Activated CD4-positive, alpha-beta T cell treated with anti-CD3 and anti-CD28 coated beads, Interleukin-2, Interleukin-4, amounts not matched to agents 100 ng/mL and 50 ng/mL, durations not matched to agents 16 hours and 8 hours (primary cell): Measurements from ENCODE around the gene ASB10.

ENCODE experiments used
- DNase-seq: peaks from one replicate; pipeline ENCODE4 v3.0.0-alpha.2; 2020; ENCODE audit warnings: low spot score

The ASB10 gene

GRCh38 chr7:151166629-151167196, 20.3 kb downstream of the ASB10 start:
- DNase-seq: no peak

GRCh38 chr7:151161757-151162156, 25.3 kb downstream of the ASB10 start:
- no peak for DNase-seq

- DNase-seq: no peak
Observed at GRCh38 chr7:151157645-151158329, 29.3 kb downstream of the ASB10 start.

- no peak for DNase-seq
Observed at GRCh38 chr7:151152643-151153513, 34.2 kb downstream of the ASB10 start.

GRCh38 chr7:151150388-151150787, 36.7 kb downstream of the ASB10 start:
- DNase-seq: no peak

- DNase-seq: no peak
Observed at GRCh38 chr7:151148319-151149259, 38.5 kb downstream of the ASB10 start.

- DNase-seq: no peak
Observed at GRCh38 chr7:151146761-151147160, 40.3 kb downstream of the ASB10 start.

GRCh38 chr7:151144387-151144786, 42.7 kb downstream of the ASB10 start:
- DNase-seq: no peak

GRCh38 chr7:151143261-151144015, 43.6 kb downstream of the ASB10 start:
- no peak for DNase-seq

GRCh38 chr7:151142686-151143040, 44.4 kb downstream of the ASB10 start:
- DNase-seq: no peak

GRCh38 chr7:151141855-151142685, 45.0 kb downstream of the ASB10 start:
- DNase-seq: no peak

GRCh38 chr7:151141311-151141854, 45.7 kb downstream of the ASB10 start:
- no peak for DNase-seq

GRCh38 chr7:151140826-151141225, 46.2 kb downstream of the ASB10 start:
- DNase-seq: no peak

GRCh38 chr7:151139791-151140190, 47.3 kb downstream of the ASB10 start:
- DNase-seq: no peak

GRCh38 chr7:151139071-151139790, 47.8 kb downstream of the ASB10 start:
- DNase-seq: no peak

- no peak for DNase-seq
Observed at GRCh38 chr7:151138153-151138851, 48.7 kb downstream of the ASB10 start.

GRCh38 chr7:151137791-151138152, 49.3 kb downstream of the ASB10 start:
- no peak for DNase-seq

- no peak for DNase-seq
Observed at GRCh38 chr7:151137076-151137675, 49.9 kb downstream of the ASB10 start.
